Motor neuron (in vitro differentiated cells): ENCODE data around the gene LDHAL6A. TPM values are rescaled to one million over a fixed set of nuclear protein-coding genes. Genes with fewer than 3 reads are reported as not detected.
"Not testable (repeated sequence)": the region's sequence is repeated elsewhere in the genome, so short reads cannot be mapped to it uniquely, and the experiment has no call there.

Experiments
- ATAC-seq, 8 experiments: fragments of 200-7000 bp; cut with Tn5 transposase; replicated peaks in 6 of 8; 2 replicates each; pipeline ENCODE4 v1.8.0; 2021; ENCODE audit warnings: mild to moderate bottlenecking in 8 of 8, moderate library complexity in 8 of 8
- H3K27ac ChIP-seq, 2 donors: fragments of 250-450 bp; sonication (Bioruptor Pico); 2 replicates each; pipeline ENCODE4 v1.9.0; 2021; ENCODE audit warnings: antibody characterized with exemption in 2 of 2, mild to moderate bottlenecking in 2 of 2, moderate library complexity in 1 of 2
- H3K4me1 ChIP-seq, 2 donors: fragments of 250-450 bp; sonication (Bioruptor Pico); replicated peaks in 1 of 2; 2 replicates each; pipeline ENCODE4 v1.6.1; 2021; ENCODE audit warnings: antibody characterized with exemption in 2 of 2, mild to moderate bottlenecking in 2 of 2, moderate library complexity in 1 of 2
- H3K4me3 ChIP-seq, 5 donors: fragments of 250-450 bp; sonication (Bioruptor Pico); 2 replicates each; pipeline ENCODE4 v1.9.0; 2021; ENCODE audit warnings: antibody characterized with exemption in 5 of 5, mild to moderate bottlenecking in 5 of 5, moderate library complexity in 4 of 5
- WGBS, 10 experiments: fragments of 450-650 bp; shearing (Covaris generic); methylation state at CpG; one replicate each; pipeline ENCODE4 v1.0.0; 2022; 5-methylcytosine and 5-hydroxymethylcytosine counted together
- in situ Hi-C, 9 experiments: fragments of 400-800 bp; cut with MboI; loops; one replicate each; pipeline ENCODE4 v1.15.0; 2021; ENCODE audit warnings: low sequenced_read_pairs in 9 of 9, low pct_unique_long_range_greater_than_20kb in 2 of 9; ENCODE audit not compliant: unreplicated experiment in 9 of 9
- total RNA-seq, 8 experiments: library from RNA; unstranded; fragments of 300-600 nt; gene quantifications; 2 replicates each; pipeline versions ENCODE4 v1.2.3 to v1.2.4, GENCODE V29; 2022

Gene LDHAL6A
- under 1 TPM; 0.09 to 0.91 (median 0.29) TPM for total RNA-seq

GRCh38 chr11:18455686-18456372 lies at the start of gene LDHAL6A:
LDHAL6A (plus strand) TSS chr11:18455856; CDS start chr11:18456681, 825 bp downstream.
- Histone ChIP-seq H3K4me1 (no peaks in the 10 kb centered on the region), H3K27ac (no peak within 1 kb of the TSS), H3K4me3 (no peak within 1 kb of the TSS)
- no peak for ATAC-seq
- in situ Hi-C loops: no loop called here
- 18 to 100% (median 90%) methylated on average over 1 to 9 of the region's 47 CpGs; no CpG with 5 or more reads in 3 of the 10 experiments for WGBS, 10 experiments

- ATAC-seq: not testable (repeated sequence)
Observed at GRCh38 chr11:18407400-18407799, 48.3 kb upstream of the LDHAL6A start.

GRCh38 chr11:18408558-18409291 lies 46.9 kb upstream of the LDHAL6A start:
- Histone ChIP-seq H3K4me1 (no peaks in the 10 kb centered on the region), H3K27ac (no peak overlapping the region), H3K4me3 (no peak overlapping the region)
- in situ Hi-C loops: no loop called here
- 93 to 100% (median 100%) methylated on average over 1 to 8 of the region's 9 CpGs; no CpG with 5 or more reads in 1 of the 10 experiments for WGBS, 10 experiments
- peak in 3 of 8 experiments; percentile 4 to 25 (median 8) for ATAC-seq

More at GRCh38 chr11:18407400-18407799, 48.3 kb upstream of the LDHAL6A start:
- H3K4me1 ChIP-seq, in situ Hi-C loops, H3K4me3 ChIP-seq, H3K27ac ChIP-seq: not testable (repeated sequence)
- 20 to 100% (median 95%) methylated on average over 1 to 3 of the region's 3 CpGs; no CpG with 5 or more reads in 5 of the 10 experiments for WGBS, 10 experiments

- in situ Hi-C loops: no loop called here
- ATAC-seq: no peak
- 50 to 100% (median 73%) methylated on average over 1 to 2 of the region's 3 CpGs; no CpG with 5 or more reads in 5 of the 10 experiments for WGBS, 10 experiments
- no peak overlapping the region for H3K4me3 ChIP-seq
- no peak overlapping the region for H3K27ac ChIP-seq
- no peaks in the 10 kb centered on the region for H3K4me1 ChIP-seq
Observed at GRCh38 chr11:18416459-18416858, 39.2 kb upstream of the LDHAL6A start.

- no peaks in the 10 kb centered on the region for H3K4me1 ChIP-seq
- no peak overlapping the region for H3K27ac ChIP-seq
- in situ Hi-C loops: no loop called here
- WGBS, 10 experiments: 73 to 100% (median 97%) methylated on average over 1 to 2 of the region's 2 CpGs; no CpG with 5 or more reads in 2 of the 10 experiments
- no peak for ATAC-seq
- H3K4me3 ChIP-seq: no peak overlapping the region
Observed at GRCh38 chr11:18419040-18419439, 36.6 kb upstream of the LDHAL6A start.

- ATAC-seq: no peak
- 59 to 100% (median 79%) methylated on average over 1 to 2 of the region's 2 CpGs; no CpG with 5 or more reads in 6 of the 10 experiments for WGBS, 10 experiments
- in situ Hi-C loops: no loop called here
- no peak overlapping the region for H3K27ac ChIP-seq
- no peak overlapping the region for H3K4me3 ChIP-seq
- H3K4me1 ChIP-seq: no peaks in the 10 kb centered on the region
Observed at GRCh38 chr11:18420067-18420466, 35.6 kb upstream of the LDHAL6A start.

GRCh38 chr11:18427240-18427639 lies 28.4 kb upstream of the LDHAL6A start:
- Histone ChIP-seq H3K4me3 (no peak overlapping the region), H3K4me1 (no peaks in the 10 kb centered on the region), H3K27ac (no peak overlapping the region)
- in situ Hi-C loops: no loop called here
- 25 to 100% (median 66%) methylated on average over 1 to 4 of the region's 4 CpGs for WGBS, 10 experiments
- no peak for ATAC-seq

- Histone ChIP-seq H3K4me1 (no peaks in the 10 kb centered on the region), H3K27ac (no peak overlapping the region), H3K4me3 (no peak overlapping the region)
- in situ Hi-C loops: no loop called here
- WGBS, 10 experiments: 31 to 100% (median 82%) methylated on average over 1 to 5 of the region's 5 CpGs; no CpG with 5 or more reads in 1 of the 10 experiments
- ATAC-seq: no peak
Observed at GRCh38 chr11:18429332-18429731, 26.3 kb upstream of the LDHAL6A start.

GRCh38 chr11:18438691-18439090 lies 17.0 kb upstream of the LDHAL6A start:
- Histone ChIP-seq H3K4me3 (no peak overlapping the region), H3K4me1 (no peaks in the 10 kb centered on the region), H3K27ac (no peak overlapping the region)
- no peak for ATAC-seq
- 33 to 100% (median 68%) methylated on average over 1 to 2 of the region's 2 CpGs for WGBS, 10 experiments
- in situ Hi-C loops: no loop called here

GRCh38 chr11:18449251-18449650 lies 6.4 kb upstream of the LDHAL6A start:
- Histone ChIP-seq H3K27ac (no peak overlapping the region), H3K4me1 (no peaks in the 10 kb centered on the region), H3K4me3 (no peak overlapping the region)
- in situ Hi-C loops: no loop called here
- 46 to 100% (median 82%) methylated on average over 1 to 3 of the region's 3 CpGs for WGBS, 10 experiments
- ATAC-seq: peak in 1 of 8 experiments; percentile 41

GRCh38 chr11:18452927-18453326 lies 2.7 kb upstream of the LDHAL6A start:
- Histone ChIP-seq H3K4me1 (no peaks in the 10 kb centered on the region), H3K4me3 (no peak overlapping the region), H3K27ac (no peak overlapping the region)
- ATAC-seq: peak in 3 of 8 experiments; percentile 48 to 60 (median 56)
- WGBS, 10 experiments: 0 to 80% (median 53%) methylated on average over 1 to 2 of the region's 2 CpGs; no CpG with 5 or more reads in 4 of the 10 experiments
- in situ Hi-C loops: no loop called here

- ATAC-seq: peak in 5 of 8 experiments; percentile 29 to 77 (median 67)
- 8 to 44% (median 29%) methylated on average over 1 to 3 of the region's 3 CpGs; no CpG with 5 or more reads in 7 of the 10 experiments for WGBS, 10 experiments
- Histone ChIP-seq H3K4me3 (no peak overlapping the region), H3K4me1 (no peaks in the 10 kb centered on the region), H3K27ac (no peak overlapping the region)
- in situ Hi-C loops: no loop called here
Observed at GRCh38 chr11:18457450-18457849, 1.8 kb downstream of the LDHAL6A start.

GRCh38 chr11:18459634-18460033 lies 4.0 kb downstream of the LDHAL6A start:
- WGBS, 10 experiments: 58 to 91% (median 83%) methylated on average over 2 to 4 of the region's 4 CpGs; no CpG with 5 or more reads in 1 of the 10 experiments
- in situ Hi-C loops: no loop called here
- H3K4me3 ChIP-seq: no peak overlapping the region
- H3K27ac ChIP-seq: no peak overlapping the region
- no peak for ATAC-seq
- H3K4me1 ChIP-seq: no peaks in the 10 kb centered on the region
